COLO668 (cell line): ENCODE data around the gene MED9.
A peak's percentile ranks its signal among the peaks of the same experiment; 100 is the strongest.

Experiments used
- DNase-seq: peaks from one replicate; lab custom pipeline; 2025; ENCODE audit not compliant: unreplicated experiment; lab: John Stamatoyannopoulos, UW

MED9 gene

DNA sequence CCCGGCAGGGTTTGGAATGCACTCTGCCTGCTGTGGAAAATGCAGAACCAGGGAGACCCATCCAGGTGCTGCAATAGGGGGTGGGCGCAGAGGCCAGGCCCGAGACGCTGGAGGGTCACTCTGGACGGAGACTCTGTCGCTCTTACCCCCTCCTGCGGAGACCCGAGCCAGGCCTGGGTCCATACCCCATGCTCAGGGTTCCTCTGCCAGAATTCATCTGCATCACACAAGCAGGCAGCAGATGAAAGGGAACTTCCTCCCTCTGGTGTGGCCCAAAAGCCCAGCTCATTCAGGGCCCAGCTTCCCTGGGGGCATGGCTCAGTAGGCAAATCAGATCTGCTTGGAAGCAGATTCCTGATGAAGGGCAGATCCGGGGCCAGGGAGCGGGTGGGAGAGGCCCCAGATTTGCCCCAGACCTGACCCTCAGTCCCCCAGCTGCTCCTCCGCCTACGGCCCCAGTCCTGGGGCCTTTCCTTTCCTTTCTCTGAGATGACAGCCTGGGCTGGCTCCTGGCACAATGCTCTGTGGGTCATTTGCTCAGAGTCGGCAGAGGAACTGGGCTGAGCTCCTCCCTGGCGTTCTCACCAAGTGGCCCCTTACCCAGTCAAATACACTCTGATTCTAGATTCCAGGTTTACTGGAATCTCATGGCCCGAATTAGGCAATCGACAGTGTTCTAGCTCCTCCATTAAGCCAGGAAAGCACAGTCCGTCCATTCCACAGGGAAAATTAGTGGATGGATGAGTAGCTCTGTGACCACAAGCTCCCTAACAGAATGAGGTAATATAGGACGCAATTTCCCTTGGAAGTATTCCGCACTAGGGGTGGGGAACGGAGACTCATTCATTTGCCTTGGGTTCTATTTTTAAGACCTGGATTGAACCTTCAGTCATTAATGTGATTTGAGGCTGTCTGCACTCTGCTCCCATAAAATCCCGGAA is 38.5 kb downstream of the MED9 start:
- DNase-seq, result peak; percentile 9

DNA sequence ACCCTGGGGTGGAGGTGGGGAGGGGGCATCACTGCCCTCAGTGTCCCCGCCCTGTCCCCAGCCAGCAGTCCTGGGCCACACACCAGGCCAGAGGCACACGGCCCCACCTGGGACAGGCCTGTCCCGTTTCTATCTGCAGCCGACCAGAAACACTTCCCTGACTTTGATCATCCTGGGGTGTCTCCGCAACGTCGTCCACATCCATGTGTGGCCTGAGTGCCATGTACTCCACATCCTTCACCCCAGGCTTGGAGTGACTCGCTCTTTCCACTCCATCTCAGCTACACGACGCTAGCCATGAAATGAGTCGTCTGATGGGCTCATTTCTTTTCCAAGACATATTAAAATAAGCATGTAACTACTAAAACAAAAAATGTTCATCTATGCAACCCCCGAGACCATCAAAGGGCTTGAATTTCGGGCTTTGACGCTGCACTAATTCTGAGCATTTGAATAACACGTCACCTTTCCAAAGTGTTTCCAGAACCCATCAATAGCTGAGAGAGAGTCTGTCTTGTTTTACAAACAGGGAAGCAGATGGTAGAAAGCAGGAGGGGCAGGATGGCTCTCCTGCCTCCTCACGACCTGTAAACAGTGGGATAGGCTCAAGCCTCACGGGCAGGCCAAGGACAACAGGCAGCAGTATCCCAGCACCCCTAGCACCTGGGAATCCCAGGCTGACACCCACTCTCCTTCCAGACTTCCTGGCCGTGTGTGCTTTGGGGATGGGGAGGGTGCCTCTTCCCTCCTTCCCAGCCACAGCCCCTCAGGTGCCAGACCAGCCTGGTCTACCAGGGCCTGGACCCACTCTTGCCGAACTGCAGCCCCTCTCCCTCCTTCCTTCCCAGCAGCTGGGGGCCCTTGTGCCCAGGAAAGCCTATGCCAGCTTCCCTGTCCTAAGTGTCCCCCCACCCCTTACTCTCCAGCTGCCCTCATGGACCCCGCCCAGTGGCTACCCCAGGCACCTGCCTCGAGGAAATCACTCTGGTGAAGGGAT is 39.4 kb downstream of the MED9 start:
- DNase-seq, result peak; percentile 59

GRCh38 chr17:17516941-17517720 is 40.3 kb downstream of the MED9 start:
- peak; percentile 59 for DNase-seq

- DNase-seq, result peak; percentile 61
These were observed 41.2 kb downstream of the MED9 start for GRCh38 chr17:17518014-17518413.

DNA sequence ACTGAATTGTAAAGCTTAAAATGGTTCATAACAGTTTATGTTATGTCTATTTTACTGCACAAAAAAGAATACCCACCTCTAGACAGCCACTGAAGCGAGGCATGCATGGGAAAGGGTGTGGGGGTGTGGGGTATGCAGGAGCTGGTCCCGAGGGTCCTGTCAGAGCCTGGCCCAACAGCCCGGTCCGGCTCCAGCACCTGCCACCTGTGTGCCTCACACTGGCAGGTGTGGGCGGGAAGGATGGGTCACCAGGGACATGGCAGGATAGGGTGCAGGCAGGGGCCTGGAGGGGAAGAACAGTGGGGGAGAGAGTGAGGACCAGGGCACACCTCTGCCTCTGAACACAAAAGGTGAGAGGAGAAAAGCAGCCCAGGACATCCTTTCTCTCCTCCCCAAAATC is 42.2 kb downstream of the MED9 start:
- no peak for DNase-seq

- no peak for DNase-seq
These were observed 43.1 kb downstream of the MED9 start for GRCh38 chr17:17519886-17520285.

DNA sequence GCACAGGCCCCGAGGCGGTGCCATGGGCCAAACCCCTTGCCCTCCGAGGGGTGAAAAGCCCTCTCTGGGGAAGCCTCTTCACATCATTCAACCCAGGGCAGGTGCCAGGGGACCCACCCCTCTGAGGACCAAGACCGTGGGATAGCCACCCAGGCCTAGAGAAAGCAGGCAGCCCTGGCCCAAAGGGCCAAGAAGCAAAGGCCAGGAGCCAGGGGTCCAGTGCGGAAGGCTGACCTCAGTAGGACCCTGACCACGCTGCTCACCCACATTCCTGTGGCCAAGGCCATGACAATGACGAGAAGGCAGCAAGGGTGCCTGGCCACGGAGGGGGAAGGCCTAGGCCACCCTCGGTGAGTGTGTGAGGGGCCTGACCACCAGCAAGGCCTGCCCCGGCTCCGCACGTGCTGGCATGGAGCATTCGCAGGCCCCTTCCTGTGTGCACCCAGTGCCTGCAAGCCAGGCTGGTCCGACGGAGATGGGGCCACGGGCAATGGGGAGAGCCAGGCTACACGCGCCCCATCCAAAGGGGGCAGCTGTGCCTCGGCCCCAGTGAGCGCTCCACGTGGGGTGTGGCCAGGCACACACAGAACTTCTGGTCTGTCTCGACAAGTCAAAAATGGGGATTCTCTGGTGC is 43.9 kb downstream of the MED9 start:
- no peak for DNase-seq

- peak; percentile 45 for DNase-seq
These were observed 46.4 kb downstream of the MED9 start for GRCh38 chr17:17523001-17523730.

- DNase-seq, result no peak
These were observed 47.1 kb downstream of the MED9 start for GRCh38 chr17:17523731-17524490.

DNA sequence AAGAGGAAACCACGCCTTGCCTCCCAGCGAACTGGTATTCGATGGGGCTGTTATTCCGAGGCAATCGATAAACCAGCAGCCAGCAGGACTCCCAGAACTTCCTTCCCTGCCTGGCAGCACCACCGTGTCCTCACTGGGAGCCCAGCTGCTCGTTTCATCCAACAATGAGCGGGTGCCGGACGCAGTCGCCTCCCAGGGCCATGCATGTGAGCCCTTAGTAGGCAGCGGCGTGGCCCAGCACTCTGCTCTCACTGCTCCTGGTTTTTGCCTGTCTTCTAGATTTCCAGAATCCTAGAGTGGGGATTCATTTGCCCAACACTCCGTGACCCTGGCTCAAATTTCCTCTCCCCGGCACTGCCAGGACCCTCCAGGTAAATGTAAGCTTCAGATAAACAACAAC is 48.5 kb downstream of the MED9 start:
- DNase-seq, result peak; percentile 50

- DNase-seq, result no peak
These were observed 49.2 kb downstream of the MED9 start for GRCh38 chr17:17525956-17526355.

GRCh38 chr17:17526369-17526768 is 49.6 kb downstream of the MED9 start:
- DNase-seq, result no peak

- no peak for DNase-seq
These were observed 50.7 kb downstream of the MED9 start for GRCh38 chr17:17527534-17527933.

- no peak for DNase-seq
These were observed 51.2 kb downstream of the MED9 start for GRCh38 chr17:17527956-17528500.

DNA sequence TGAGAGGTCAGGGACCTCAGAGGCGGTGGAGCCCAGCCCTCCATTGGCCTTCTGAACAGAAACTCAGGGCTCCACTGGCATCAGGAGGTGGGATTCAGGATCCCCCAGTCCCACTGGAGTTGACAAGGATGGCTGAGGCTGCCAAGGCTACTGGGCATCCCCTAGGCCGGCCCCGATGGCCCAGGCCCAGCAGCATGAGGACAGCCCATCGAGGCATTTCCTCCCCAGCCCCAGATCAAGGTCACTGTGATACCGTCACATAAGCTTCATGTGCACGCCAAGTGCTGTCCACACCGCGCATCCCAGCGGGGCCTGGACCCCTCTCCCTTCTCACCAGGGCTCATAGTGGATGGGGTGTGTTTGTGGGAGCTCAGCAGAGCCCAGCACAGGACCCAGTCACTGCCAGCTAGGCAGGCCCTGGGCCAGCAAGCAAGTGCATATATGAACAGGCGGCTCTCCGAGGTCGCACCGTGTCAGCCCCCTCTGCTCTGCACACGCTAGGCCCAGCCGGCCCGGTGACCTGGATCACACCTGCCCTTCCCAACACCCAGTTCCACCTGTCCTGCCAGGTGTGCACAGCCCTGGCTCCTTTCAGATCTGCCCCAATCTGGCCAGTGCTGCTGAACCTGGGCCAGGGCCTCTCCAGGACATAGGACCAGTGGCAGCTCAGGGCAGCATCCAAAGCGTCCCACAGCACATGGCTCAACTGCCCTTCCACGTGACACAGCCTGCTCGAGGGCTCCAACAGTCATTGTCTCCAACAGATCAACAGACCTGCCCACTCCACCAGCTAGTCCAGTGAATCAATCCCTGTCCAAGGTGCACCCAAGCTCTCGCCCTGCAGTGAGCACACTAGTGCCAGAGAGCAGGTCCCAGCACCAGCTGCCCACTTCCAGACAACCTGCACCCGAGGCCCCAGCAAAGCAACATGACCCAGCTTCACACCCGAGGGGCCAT is 52.2 kb downstream of the MED9 start:
- DNase-seq, result peak; percentile 57

- DNase-seq, result no peak
These were observed 54.4 kb downstream of the MED9 start for GRCh38 chr17:17531156-17531555.

- DNase-seq, result no peak
These were observed 56.2 kb downstream of the MED9 start for GRCh38 chr17:17532991-17533390.
